ENCODE measurements around the gene SOX30. TPM values are rescaled to one million over a fixed set of nuclear protein-coding genes. Genes with fewer than 3 reads are reported as not detected.

Gene SOX30
- total RNA-seq, 1 experiment from 2014 or later, result not detected

GRCh38 chr5:157668356-157668755, 16.1 kb upstream of the SOX30 start:
- Mint-ChIP-seq H3K4me3 (ENCODE audit: unreplicated experiment) (no peak overlapping the region), H3K36me3 (ENCODE audit: insufficient read depth, unreplicated experiment) (peaks cover 4% of the 10 kb centered on the region), H3K9me3 (ENCODE audit: unreplicated experiment) (peaks cover 8% of the 10 kb centered on the region), H3K4me1 (ENCODE audit: insufficient read depth, unreplicated experiment) (peaks cover 14% of the 10 kb centered on the region), H3K27ac (ENCODE audit: low read depth, unreplicated experiment) (no peak overlapping the region), H3K27me3 (ENCODE audit: insufficient read depth, unreplicated experiment) (peaks cover 29% of the 10 kb centered on the region)
- intact Hi-C loops (cut with micrococcal nuclease), result loop anchor here (10.0 kb wide), 1 partner anchor 94 kb away; the partner anchor contains the start of gene ADAM19
- ChIA-PET POLR2A (no interaction called here), CTCF (interaction anchor here (0.6 to 3.0 kb wide), 8 partner anchors 16 to 383 kb away, joined by 3 to 16 read pairs (median 3); partner anchors contain the start of gene LSM11)
- BruUV-seq (replicated peaks), result no TSS peak
- no peak for TF ChIP-seq CTCF (IDR thresholded peaks at IDR 0.05; ENCODE audit: unreplicated experiment)
- no peak for DNase-seq (ENCODE audit: unreplicated experiment)

GRCh38 chr5:157665467-157666070, 13.3 kb upstream of the SOX30 start:
- no peaks in the 10 kb centered on the region for H3K9me3 Mint-ChIP-seq (ENCODE audit: unreplicated experiment)
- CTCF ChIA-PET, result interaction anchor here (0.7 kb wide), 1 partner anchor 266 kb away, joined by 3 read pairs; no protein-coding TSS in a partner anchor
- peaks cover 10% of the 10 kb centered on the region for H3K27me3 Mint-ChIP-seq (ENCODE audit: insufficient read depth, unreplicated experiment)

GRCh38 chr5:157659868-157660660, 7.8 kb upstream of the SOX30 start:
- DNase-seq (ENCODE audit: unreplicated experiment), result no peak
- TF ChIP-seq CTCF (IDR thresholded peaks at IDR 0.05; ENCODE audit: unreplicated experiment), result no peak
- H3K4me3 Mint-ChIP-seq (ENCODE audit: unreplicated experiment), result no peak overlapping the region
- ChIA-PET POLR2A (interaction anchor here (0.7 kb wide), 1 partner anchor 22 kb away, joined by 3 read pairs; no protein-coding TSS in a partner anchor), CTCF (interaction anchor here (0.6 kb wide), 1 partner anchor 45 kb away, joined by 3 read pairs; no protein-coding TSS in a partner anchor)
- no TSS peak for BruUV-seq (replicated peaks)
- no peak overlapping the region for H3K27ac Mint-ChIP-seq (ENCODE audit: low read depth, unreplicated experiment)
- peaks cover 6% of the 10 kb centered on the region for H3K36me3 Mint-ChIP-seq (ENCODE audit: insufficient read depth, unreplicated experiment)
- no peaks in the 10 kb centered on the region for H3K9me3 Mint-ChIP-seq (ENCODE audit: unreplicated experiment)
- H3K27me3 Mint-ChIP-seq (ENCODE audit: insufficient read depth, unreplicated experiment), result no peaks in the 10 kb centered on the region
- intact Hi-C loops (cut with micrococcal nuclease), result loop anchor here (10.0 kb wide), 1 partner anchor 85 kb away; the partner anchor contains the start of gene ADAM19
- H3K4me1 Mint-ChIP-seq (ENCODE audit: insufficient read depth, unreplicated experiment), result no peaks in the 10 kb centered on the region

More at GRCh38 chr5:157665467-157666070, 13.3 kb upstream of the SOX30 start:
- DNase-seq (ENCODE audit: unreplicated experiment), result peak; percentile 89
- H3K27ac Mint-ChIP-seq (ENCODE audit: low read depth, unreplicated experiment), result no peak overlapping the region
- H3K36me3 Mint-ChIP-seq (ENCODE audit: insufficient read depth, unreplicated experiment), result peaks cover 10% of the 10 kb centered on the region
- no TSS peak for BruUV-seq (replicated peaks)
- intact Hi-C loops (cut with micrococcal nuclease), result loop anchor here (1.0 to 10.0 kb wide), 2 partner anchors 91 to 337 kb away; partner anchors contain the start of gene ADAM19
- peaks cover 10% of the 10 kb centered on the region for H3K4me1 Mint-ChIP-seq (ENCODE audit: insufficient read depth, unreplicated experiment)
- no peak for TF ChIP-seq CTCF (IDR thresholded peaks at IDR 0.05; ENCODE audit: unreplicated experiment)
- H3K4me3 Mint-ChIP-seq (ENCODE audit: unreplicated experiment), result no peak overlapping the region
- POLR2A ChIA-PET, result interaction anchor here (0.7 kb wide), 1 partner anchor 176 kb away, joined by 4 read pairs; no protein-coding TSS in a partner anchor

- intact Hi-C loops (cut with micrococcal nuclease), result no loop called here
- TF ChIP-seq CTCF (IDR thresholded peaks at IDR 0.05; ENCODE audit: unreplicated experiment), result no peak
- no peak for DNase-seq (ENCODE audit: unreplicated experiment)
- BruUV-seq (replicated peaks), result no TSS peak
- H3K4me3 Mint-ChIP-seq (ENCODE audit: unreplicated experiment), result no peak overlapping the region
- peaks cover 6% of the 10 kb centered on the region for H3K36me3 Mint-ChIP-seq (ENCODE audit: insufficient read depth, unreplicated experiment)
- POLR2A ChIA-PET, result no interaction called here
- H3K9me3 Mint-ChIP-seq (ENCODE audit: unreplicated experiment), result no peaks in the 10 kb centered on the region
- H3K27me3 Mint-ChIP-seq (ENCODE audit: insufficient read depth, unreplicated experiment), result no peaks in the 10 kb centered on the region
- CTCF ChIA-PET, result interaction anchor here (0.6 kb wide), 1 partner anchor 535 kb away, joined by 3 read pairs; no protein-coding TSS in a partner anchor
- no peak overlapping the region for H3K27ac Mint-ChIP-seq (ENCODE audit: low read depth, unreplicated experiment)
- no peaks in the 10 kb centered on the region for H3K4me1 Mint-ChIP-seq (ENCODE audit: insufficient read depth, unreplicated experiment)
Observed at GRCh38 chr5:157658893-157659292, 6.7 kb upstream of the SOX30 start.

All from MCF 10A (cell line).